Measurements from ENCODE around the gene NXPH4.

DNA sequence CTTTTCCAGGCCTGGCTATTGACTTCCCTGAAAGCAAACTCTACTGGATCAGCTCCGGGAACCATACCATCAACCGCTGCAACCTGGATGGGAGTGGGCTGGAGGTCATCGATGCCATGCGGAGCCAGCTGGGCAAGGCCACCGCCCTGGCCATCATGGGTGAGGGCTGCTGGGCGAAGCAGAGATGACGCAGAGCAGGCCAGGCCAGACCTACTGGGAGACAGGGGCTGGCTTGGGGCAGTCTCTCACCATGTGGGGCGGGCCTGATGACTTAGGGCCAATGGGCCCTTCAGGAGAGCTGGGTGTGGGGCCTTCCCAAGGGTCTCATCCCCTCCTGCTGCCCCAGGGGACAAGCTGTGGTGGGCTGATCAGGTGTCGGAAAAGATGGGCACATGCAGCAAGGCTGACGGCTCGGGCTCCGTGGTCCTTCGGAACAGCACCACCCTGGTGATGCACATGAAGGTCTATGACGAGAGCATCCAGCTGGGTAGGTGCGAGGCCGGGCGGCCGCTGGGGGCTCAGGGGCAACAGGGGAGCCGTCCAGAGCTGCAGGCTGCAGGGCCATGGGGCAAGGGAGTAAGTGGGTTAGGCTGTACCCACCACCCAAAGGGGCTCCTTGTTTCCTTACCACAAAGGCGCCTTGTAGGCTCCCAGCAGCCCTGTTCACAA is 36.1 kb upstream of the NXPH4 start:
- no peak for TF ChIP-seq POLR2A (IDR thresholded peaks at IDR 0.05)
- TF ChIP-seq, protein P1, sequence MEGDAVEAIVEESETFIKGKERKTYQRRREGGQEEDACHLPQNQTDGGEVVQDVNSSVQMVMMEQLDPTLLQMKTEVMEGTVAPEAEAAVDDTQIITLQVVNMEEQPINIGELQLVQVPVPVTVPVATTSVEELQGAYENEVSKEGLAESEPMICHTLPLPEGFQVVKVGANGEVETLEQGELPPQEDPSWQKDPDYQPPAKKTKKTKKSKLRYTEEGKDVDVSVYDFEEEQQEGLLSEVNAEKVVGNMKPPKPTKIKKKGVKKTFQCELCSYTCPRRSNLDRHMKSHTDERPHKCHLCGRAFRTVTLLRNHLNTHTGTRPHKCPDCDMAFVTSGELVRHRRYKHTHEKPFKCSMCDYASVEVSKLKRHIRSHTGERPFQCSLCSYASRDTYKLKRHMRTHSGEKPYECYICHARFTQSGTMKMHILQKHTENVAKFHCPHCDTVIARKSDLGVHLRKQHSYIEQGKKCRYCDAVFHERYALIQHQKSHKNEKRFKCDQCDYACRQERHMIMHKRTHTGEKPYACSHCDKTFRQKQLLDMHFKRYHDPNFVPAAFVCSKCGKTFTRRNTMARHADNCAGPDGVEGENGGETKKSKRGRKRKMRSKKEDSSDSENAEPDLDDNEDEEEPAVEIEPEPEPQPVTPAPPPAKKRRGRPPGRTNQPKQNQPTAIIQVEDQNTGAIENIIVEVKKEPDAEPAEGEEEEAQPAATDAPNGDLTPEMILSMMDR (IDR thresholded peaks at IDR 0.05), result no peak
- TF ChIP-seq EP300 (IDR thresholded peaks at IDR 0.05), result no peak
- no peak for TF ChIP-seq POLR2AphosphoS5 (IDR thresholded peaks at IDR 0.05)

All from suprapubic skin (tissue), 4 donors.